ENCODE data around the gene LAMB4.

Gene LAMB4

GRCh38 chr7:108104324-108104723 is 25.8 kb downstream of the LAMB4 start:
- DNase-seq: peak; percentile 31

- DNase-seq: no peak
These were observed 26.4 kb downstream of the LAMB4 start for GRCh38 chr7:108103558-108104298.

- no peak for DNase-seq
These were observed 27.4 kb downstream of the LAMB4 start for GRCh38 chr7:108102671-108103312.

GRCh38 chr7:108101759-108102158 is 28.4 kb downstream of the LAMB4 start:
- no peak for DNase-seq

- DNase-seq: no peak
These were observed 30.4 kb downstream of the LAMB4 start for GRCh38 chr7:108099713-108100112.

- DNase-seq: no peak
These were observed 32.5 kb downstream of the LAMB4 start for GRCh38 chr7:108097703-108098102.

- DNase-seq: no peak
These were observed 33.2 kb downstream of the LAMB4 start for GRCh38 chr7:108096996-108097395.

- peak; percentile 39 for DNase-seq
These were observed 35.0 kb downstream of the LAMB4 start for GRCh38 chr7:108094933-108095710.

GRCh38 chr7:108094346-108094745 is 35.8 kb downstream of the LAMB4 start:
- DNase-seq: no peak

GRCh38 chr7:108093851-108094331 is 36.3 kb downstream of the LAMB4 start:
- DNase-seq: no peak

GRCh38 chr7:108093341-108093740 is 36.8 kb downstream of the LAMB4 start:
- DNase-seq: no peak

- DNase-seq: no peak
These were observed 38.7 kb downstream of the LAMB4 start for GRCh38 chr7:108091461-108091831.

GRCh38 chr7:108090791-108091460 is 39.2 kb downstream of the LAMB4 start:
- no peak for DNase-seq

- DNase-seq: no peak
These were observed 40.8 kb downstream of the LAMB4 start for GRCh38 chr7:108089381-108089780.

- DNase-seq: no peak
These were observed 41.4 kb downstream of the LAMB4 start for GRCh38 chr7:108088729-108089128.

- no peak for DNase-seq
These were observed 42.4 kb downstream of the LAMB4 start for GRCh38 chr7:108087778-108088177.

GRCh38 chr7:108086962-108087361 is 43.2 kb downstream of the LAMB4 start:
- DNase-seq: no peak

- DNase-seq: no peak
These were observed 43.6 kb downstream of the LAMB4 start for GRCh38 chr7:108086546-108086945.

GRCh38 chr7:108083980-108084379 is 46.2 kb downstream of the LAMB4 start:
- no peak for DNase-seq

- peak; percentile 70 for DNase-seq
These were observed 50.2 kb downstream of the LAMB4 start for GRCh38 chr7:108079648-108080591.

- DNase-seq: no peak
These were observed 50.9 kb downstream of the LAMB4 start for GRCh38 chr7:108079276-108079647.

- DNase-seq: no peak
These were observed 51.5 kb downstream of the LAMB4 start for GRCh38 chr7:108078691-108079090.
